Osteocyte (in vitro differentiated cells): ENCODE results near the gene IRF7. TPM values are rescaled to one million over a fixed set of nuclear protein-coding genes. Genes with fewer than 3 reads are reported as not detected.

Experiments
- DNase-seq: peaks from one replicate; pipeline ENCODE4 v3.0.0; 2021; ENCODE audit warnings: mixed read lengths; ENCODE audit not compliant: unreplicated experiment; ENCODE audit errors: extremely low spot score
- H3K27ac Mint-ChIP-seq: one replicate; pipeline ENCODE4 v1.8.0; 2021; ENCODE audit warnings: mild to moderate bottlenecking, mixed read lengths; ENCODE audit not compliant: unreplicated experiment
- H3K27me3 Mint-ChIP-seq: one replicate; pipeline ENCODE4 v1.8.0; 2021; ENCODE audit warnings: mixed read lengths; ENCODE audit not compliant: unreplicated experiment
- H3K36me3 Mint-ChIP-seq: one replicate; pipeline ENCODE4 v1.8.0; 2021; ENCODE audit warnings: mixed read lengths; ENCODE audit not compliant: unreplicated experiment
- H3K4me1 Mint-ChIP-seq: one replicate; pipeline ENCODE4 v1.8.0; 2021; ENCODE audit warnings: mixed read lengths; ENCODE audit not compliant: unreplicated experiment
- H3K4me3 Mint-ChIP-seq: one replicate; pipeline ENCODE4 v1.8.0; 2021; ENCODE audit warnings: mild to moderate bottlenecking, moderate library complexity, mixed read lengths; ENCODE audit not compliant: unreplicated experiment
- H3K9me3 Mint-ChIP-seq: one replicate; pipeline ENCODE4 v1.8.0; 2021; ENCODE audit warnings: mixed read lengths; ENCODE audit not compliant: unreplicated experiment
- total RNA-seq: library from RNA; stranded (reverse); gene quantifications from 2 replicates; pipeline ENCODE4 v1.2.1, GENCODE V29; 2021
- TF ChIP-seq, protein P1 (sequence below): fragments of 200-600 bp; sonication (generic); IDR thresholded peaks from 2 replicates; pipeline ENCODE4 v1.5.0; 2021; ENCODE audit warnings: antibody characterized with exemption, mild to moderate bottlenecking, moderate library complexity

IRF7 gene
- total RNA-seq, 1 donor from 2014 or later = 15.4 TPM

DNA sequence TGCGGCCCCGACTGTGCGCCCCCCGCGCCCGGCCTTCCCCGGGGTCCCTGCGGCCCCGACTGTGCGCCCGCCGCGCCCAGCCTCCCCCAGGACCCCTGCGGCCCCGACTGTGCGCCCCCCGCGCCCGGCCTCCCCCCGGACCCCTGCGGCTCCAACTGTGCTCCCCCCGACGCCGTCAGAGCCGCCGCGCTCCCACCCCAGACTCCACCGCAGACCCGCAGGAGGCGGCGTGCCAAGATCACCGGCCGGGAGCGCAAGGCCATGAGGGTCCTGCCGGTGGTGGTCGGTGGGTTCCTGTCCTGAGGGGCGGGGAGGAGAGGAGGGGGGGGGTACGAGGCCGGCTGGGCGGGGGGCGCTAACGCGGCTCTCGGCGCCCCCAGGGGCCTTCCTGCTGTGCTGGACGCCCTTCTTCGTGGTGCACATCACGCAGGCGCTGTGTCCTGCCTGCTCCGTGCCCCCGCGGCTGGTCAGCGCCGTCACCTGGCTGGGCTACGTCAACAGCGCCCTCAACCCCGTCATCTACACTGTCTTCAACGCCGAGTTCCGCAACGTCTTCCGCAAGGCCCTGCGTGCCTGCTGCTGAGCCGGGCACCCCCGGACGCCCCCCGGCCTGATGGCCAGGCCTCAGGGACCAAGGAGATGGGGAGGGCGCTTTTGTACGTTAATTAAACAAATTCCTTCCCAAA is 24.4 kb upstream of the IRF7 start:
- no peak for DNase-seq
- Mint-ChIP-seq H3K27ac (no peak overlapping the region), H3K4me3 (no peak overlapping the region), H3K9me3 (no peaks in the 10 kb centered on the region), H3K36me3 (peaks cover 6% of the 10 kb centered on the region), H3K4me1 (peaks cover 27% of the 10 kb centered on the region), H3K27me3 (peaks cover 3% of the 10 kb centered on the region)
- TF ChIP-seq, protein P1, sequence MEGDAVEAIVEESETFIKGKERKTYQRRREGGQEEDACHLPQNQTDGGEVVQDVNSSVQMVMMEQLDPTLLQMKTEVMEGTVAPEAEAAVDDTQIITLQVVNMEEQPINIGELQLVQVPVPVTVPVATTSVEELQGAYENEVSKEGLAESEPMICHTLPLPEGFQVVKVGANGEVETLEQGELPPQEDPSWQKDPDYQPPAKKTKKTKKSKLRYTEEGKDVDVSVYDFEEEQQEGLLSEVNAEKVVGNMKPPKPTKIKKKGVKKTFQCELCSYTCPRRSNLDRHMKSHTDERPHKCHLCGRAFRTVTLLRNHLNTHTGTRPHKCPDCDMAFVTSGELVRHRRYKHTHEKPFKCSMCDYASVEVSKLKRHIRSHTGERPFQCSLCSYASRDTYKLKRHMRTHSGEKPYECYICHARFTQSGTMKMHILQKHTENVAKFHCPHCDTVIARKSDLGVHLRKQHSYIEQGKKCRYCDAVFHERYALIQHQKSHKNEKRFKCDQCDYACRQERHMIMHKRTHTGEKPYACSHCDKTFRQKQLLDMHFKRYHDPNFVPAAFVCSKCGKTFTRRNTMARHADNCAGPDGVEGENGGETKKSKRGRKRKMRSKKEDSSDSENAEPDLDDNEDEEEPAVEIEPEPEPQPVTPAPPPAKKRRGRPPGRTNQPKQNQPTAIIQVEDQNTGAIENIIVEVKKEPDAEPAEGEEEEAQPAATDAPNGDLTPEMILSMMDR = no peak

DNA sequence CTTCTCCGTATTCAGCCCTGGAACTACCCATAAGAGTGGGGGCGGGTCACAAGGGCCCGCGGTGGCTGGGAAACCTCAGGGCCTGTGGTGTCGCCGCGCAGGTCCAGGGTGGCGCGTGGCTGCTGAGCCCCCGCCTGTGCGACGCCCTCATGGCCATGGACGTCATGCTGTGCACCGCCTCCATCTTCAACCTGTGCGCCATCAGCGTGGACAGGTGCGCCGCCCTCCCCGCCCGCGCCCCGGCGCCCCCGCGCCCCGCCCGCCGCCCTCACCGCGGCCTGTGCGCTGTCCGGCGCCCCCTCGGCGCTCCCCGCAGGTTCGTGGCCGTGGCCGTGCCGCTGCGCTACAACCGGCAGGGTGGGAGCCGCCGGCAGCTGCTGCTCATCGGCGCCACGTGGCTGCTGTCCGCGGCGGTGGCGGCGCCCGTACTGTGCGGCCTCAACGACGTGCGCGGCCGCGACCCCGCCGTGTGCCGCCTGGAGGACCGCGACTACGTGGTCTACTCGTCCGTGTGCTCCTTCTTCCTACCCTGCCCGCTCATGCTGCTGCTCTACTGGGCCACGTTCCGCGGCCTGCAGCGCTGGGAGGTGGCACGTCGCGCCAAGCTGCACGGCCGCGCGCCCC is 23.7 kb upstream of the IRF7 start:
- Mint-ChIP-seq H3K4me1 (peaks cover 27% of the 10 kb centered on the region), H3K9me3 (no peaks in the 10 kb centered on the region), H3K36me3 (peaks cover 5% of the 10 kb centered on the region), H3K4me3 (no peak overlapping the region), H3K27ac (no peak overlapping the region), H3K27me3 (peaks cover 3% of the 10 kb centered on the region)
- TF ChIP-seq, protein P1 = no peak
- DNase-seq = no peak

DNA sequence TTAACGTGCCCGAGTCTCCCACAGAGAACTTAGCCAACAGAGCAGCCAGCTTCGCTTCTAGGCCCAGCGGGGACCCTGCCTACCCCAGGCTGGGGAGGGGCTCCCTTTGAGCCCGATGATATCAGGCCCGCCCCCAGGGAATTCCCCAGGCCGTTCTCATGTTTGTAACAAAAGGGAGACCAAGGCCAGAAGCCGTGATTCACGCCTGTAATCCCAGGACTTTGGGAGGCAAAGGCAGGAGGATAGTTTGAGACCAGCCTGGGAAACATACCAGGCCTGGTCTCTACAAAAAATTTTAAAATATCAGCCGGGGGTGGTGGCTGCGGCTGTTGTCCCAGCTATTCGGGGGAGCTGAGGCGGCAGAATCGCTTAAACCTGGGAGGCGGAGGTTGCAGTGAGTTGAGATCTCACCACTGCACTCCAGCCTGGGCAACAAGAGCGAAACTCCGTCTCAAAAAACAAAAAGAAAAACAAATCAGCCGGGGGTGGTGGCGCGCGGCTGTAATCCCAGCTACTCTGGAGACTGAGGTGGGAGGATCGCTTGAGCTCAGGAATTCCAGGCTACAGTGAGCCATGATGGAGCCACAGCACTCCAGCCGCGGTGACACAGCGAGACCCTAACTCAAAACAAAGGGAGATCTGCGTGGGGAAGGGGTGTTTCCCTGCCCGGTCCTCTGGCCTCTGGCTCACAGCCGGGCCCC is 23.0 kb upstream of the IRF7 start:
- Mint-ChIP-seq H3K36me3 (peaks cover 2% of the 10 kb centered on the region), H3K4me1 (peaks cover 27% of the 10 kb centered on the region), H3K4me3 (peak overlapping the region; percentile 42), H3K27ac (peak overlapping the region; percentile 67), H3K9me3 (no peaks in the 10 kb centered on the region), H3K27me3 (peaks cover 3% of the 10 kb centered on the region)
- TF ChIP-seq, protein P1 = no peak
- no peak for DNase-seq

GRCh38 chr11:637593-638521 is 22.1 kb upstream of the IRF7 start:
- no peak overlapping the region for H3K27ac Mint-ChIP-seq
- DNase-seq = no peak
- H3K27me3 Mint-ChIP-seq = peaks cover 3% of the 10 kb centered on the region
- H3K4me1 Mint-ChIP-seq = peaks cover 27% of the 10 kb centered on the region
- H3K4me3 Mint-ChIP-seq = peak overlapping the region; percentile 69
- TF ChIP-seq, protein P1 = no peak
- no peaks in the 10 kb centered on the region for H3K9me3 Mint-ChIP-seq
- peaks cover 2% of the 10 kb centered on the region for H3K36me3 Mint-ChIP-seq
